Stimulated activated CD8-positive, alpha-beta memory T cell treated with anti-CD3 and anti-CD28 coated beads, Interleukin-15, amount 100 ng/mL, for 1 hour (primary cell): Measurements from ENCODE around the gene SLC9C2.
"Not testable (repeated sequence)": the region's sequence is repeated elsewhere in the genome, so short reads cannot be mapped to it uniquely, and the experiment has no call there.

Experiments used
- DNase-seq: peaks from one replicate; pipeline ENCODE4 v3.0.0-alpha.2; 2020; ENCODE audit warnings: low read depth

Gene SLC9C2, protein sequence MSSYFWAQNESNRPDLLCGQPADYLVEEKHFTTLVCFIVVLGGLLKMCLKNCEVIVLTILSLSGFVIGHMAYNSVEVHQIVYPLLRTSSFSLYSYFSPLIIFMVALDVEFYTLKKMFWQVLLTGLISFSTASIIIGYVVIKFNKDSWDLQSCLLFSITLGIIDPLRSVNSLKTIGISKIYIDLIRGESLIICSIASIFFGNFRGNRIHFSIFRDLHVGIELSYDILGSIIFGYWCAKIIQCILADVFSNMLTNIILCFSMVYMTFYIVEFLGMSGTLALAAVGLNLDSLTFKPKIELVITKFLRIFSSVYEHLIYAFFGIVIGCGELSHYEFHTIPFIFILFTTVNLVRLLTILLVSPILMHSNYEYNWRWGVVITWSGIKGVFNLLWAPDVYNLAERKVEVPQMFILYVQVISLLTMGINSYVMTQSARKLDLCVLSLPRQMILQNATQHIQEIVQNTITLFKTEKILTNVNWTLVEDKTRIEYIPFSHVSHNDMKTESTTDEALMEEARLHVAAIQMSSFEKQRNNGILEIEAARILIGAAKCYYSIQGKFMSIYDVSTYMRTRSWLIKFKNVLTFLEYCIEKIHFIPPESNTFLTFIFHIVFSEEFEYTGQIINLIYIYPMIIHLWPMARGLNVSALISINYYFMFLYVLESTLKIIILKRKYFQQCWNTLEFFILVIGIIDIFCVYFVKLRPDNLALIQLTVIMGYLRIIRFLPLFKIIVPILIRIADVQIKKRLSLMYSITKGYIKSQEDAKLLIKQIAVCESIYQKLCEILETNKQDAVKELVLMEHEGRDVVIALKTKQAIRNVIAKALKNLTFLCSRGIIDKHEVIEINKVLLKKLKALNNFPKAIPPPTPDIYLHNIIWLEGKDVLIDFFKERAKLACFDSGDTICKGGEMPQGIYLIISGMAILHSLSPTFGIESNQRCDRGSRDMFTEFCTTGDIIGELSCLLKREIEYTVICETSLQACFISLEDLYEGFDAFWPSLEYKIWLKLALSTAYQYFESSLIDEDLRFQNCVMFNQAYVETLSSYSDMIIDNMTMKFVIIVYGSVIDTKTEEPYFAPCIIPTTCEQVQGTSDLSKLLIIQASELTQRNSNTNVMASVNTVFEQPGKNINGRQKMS

DNA sequence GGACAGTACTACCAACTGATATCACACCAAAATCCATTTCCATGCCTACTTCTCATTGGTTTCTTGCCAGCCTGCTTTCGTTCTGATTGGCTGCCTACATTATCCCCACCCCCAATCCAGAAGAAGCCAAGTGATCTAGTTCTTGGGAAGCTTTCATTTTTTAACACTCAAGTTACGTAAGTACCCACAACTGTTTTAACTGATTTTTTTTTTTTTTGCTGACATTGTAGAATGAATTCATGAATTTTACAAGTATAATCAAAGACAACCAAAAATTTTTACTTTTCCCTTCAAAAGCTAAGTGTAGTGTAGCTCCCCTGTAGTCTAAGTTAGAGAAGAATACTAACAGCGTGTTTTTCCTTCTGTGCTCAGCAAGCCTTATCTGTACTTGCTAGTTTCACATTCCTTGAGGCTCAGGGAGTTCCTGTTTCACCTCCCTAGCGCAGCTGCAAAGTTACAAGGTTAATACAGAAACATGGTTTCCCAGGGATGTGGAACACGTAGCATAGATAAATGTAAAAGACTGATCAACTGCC is at the start of gene SLC9C2:
TSS of gene SLC9C2 (minus strand) at position 17 of the 536 bp plus-strand sequence. CDS start 1,296 bp downstream, outside the sequence.
- DNase-seq, result no peak

DNA sequence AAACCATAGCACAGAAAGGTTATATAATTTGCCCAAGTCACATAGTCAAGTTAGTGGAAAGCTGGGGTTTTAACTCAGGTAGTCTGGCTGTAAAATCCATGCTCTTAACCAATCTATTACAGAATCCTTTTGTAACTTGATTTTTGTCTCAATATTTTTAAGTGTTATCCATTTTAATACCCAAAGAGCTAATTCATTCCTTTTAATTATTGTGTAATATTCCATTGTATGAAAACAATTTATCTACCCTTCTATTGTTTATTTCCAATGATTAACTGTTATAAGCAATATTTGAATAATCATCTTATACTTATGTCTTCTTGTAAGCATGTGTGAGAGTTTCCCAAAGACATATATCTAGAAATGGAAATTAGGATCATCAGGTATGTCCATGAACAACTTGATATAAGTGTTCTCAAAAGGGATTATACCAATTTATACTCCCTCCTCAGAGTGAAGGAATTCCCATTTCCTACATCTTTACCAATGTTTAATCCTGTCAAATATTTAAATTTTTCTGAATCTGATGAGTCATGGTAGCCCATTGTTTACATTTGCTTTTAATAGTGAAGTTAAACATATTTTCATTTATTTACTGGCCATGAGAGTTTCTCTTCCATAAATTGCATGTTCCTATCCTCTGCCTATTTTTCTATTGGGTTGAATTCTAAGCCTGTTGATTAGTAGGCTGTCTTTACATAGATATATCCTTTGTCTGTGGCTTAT is 46.2 kb upstream of the SLC9C2 start:
- no peak for DNase-seq

DNA sequence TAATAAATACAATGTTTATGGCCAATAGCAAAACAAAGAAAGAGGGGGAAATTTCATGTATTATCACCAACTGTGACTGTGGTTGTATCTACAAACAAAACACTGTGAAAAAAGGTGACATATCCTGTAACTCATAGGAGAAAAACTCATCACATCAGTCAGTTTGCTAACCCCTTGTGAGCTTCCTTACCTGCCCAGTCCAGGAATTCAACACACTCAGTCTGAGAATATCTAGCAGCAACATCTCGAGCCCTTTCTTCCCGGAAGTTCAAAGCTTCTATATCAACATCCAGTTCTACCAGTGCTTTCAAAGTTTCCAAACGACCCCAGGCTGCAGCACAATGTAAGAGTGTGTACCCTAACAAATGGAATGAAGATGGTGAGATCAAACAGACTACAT is 43.8 kb upstream of the SLC9C2 start:
- DNase-seq, result no peak

DNA sequence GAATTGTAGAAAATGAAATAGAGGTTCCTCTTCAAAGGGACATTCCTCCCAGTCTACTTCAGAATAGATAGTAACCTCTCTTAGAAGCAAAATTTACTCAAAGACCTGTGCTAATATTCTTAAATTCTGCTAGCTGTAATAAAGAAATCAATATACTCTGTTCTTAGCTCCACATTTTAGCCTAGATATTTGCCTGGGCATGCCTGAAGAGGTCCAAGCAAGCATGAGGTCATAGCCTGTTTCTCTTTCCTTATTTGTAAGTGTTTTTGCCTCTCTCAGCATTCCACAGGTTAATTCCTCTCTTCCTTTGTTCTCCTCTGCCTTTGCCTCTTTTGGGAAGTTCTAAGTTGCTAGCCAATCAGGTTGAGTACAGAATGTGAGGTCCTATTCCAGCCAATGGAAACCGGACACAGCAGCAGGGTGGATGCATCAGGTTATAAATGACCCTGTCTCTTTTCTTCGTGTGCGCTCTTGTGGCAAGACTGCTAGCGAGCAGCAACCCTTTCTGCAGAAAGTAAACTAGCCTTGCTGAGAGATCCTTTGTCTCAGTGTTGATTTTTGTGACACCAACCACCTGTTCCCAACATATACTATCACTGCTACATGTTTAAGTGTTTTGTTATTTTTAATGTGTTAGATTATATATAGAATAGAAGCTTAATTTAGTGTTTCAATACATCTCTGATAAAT is 39.7 kb upstream of the SLC9C2 start:
- DNase-seq, result not testable (repeated sequence)

DNA sequence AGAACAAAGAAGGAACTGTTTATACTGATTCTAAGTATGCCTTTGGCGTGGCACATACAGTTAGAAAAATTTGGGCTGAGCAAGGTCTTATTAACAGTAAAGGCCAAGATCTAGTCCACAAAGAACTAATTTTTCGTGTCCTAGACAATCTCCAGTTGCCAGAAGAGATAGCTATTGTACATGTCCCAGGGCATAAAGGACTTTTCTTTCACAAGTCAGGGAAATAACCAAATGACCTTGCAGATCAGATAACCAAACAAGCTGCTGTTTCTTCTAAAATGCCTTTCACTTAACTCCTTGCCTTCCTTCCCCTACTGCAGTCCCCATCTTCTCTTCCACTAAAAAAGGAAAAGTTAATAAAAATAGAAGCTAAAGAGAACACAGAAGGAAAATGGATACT is 36.2 kb upstream of the SLC9C2 start:
- no peak for DNase-seq

DNA sequence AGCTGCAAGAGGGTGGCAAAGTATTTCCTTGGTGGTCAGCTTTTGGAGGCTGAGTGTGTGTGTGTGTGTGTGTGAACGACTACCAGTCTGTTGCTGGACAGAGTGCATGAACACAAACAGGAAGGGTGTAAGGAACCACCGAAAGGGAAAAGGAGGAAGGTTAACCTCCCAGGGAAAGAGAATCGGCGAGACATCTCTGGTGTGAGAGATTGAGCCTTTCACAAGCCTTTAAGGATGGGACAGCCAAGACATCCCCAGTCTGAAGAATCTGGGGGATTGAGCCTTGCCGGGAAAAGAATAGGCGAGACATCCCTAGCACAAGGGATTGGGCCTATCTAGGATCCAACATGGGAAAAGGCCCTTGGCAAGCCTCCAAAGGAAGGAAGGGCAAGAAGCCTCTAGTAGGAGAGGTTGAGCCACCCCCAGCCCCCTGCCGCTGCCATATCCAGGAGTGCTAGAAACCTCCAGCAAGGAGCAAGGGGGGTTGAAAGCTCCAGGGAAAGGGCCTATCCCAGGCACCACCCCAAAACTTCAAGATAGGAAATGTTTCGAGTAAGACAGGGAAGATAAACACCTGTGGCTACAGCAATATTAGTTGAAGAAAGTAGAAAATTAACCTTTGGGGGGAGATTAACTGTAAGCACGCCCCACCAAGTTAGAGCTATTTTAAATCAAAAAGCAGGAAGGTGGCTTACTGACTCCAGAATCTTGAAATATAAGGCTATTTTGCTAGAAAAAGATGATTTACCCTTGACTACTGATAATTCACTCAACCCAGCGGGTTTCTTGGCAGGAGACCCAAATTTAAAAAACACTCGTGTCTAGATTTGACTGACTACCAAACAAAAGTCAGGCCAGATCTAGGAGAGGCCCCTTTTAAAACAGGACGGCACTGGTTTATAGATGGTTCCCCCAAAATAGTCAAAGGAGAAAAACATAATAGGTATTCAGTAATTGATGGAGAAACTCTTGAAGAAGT is 35.5 kb upstream of the SLC9C2 start:
- no peak for DNase-seq

DNA sequence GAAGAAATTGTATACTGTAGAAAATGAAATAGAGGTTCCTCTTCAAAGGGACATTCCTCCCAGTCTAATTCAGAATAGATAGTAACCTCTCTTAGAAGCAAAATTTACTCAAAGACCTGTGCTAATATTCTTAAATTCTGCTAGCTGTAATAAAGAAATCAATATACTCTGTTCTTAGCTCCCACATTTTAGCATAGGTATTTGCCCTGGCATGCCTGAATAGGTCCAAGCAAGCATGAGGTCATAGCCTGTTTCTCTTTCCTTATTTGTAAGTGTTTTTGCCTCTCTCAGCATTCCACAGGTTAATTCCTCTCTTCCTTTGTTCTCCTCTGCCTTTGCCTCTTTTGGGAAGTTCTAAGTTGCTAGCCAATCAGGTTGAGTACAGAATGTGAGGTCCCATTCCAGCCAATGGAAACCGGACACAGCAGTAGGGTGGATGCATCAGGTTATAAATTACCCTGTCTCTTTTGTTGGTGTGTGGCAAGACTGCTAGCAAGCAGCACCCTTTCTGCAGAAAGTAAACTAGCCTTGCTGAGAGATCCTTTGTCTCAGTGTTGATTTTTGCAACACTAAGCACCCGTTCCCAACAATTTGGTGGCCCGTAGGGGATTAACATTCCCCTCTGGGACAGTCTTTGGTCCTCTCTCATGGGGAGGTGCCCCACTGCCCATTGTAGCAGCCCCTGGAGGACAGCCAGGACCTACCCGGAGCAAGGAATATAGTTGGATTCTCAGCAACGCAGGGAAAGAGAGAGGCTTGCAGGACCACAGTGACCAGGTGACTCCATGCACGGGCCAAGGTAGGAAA is 34.6 kb upstream of the SLC9C2 start:
- DNase-seq, result not testable (repeated sequence)

DNA sequence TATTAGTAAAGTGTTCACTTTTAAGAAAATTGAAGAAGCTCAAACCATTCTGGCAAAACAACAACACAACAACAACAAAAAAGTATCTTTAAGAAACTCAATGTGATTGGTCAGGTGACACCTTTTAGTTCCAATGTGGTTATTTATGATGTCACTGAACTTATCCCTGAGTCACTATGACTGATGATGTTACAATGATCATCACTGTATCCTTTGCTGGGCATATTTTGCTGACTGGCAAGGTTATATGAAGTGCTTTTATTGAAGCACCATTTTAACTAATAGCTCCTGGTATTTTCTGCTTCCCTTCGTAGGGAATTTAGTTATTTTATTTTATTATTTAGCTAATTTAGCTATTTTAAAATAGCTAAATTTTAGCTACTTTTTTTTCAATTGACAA is 32.2 kb upstream of the SLC9C2 start, which contains the start of gene TEX50:
TSS of gene TEX50 (plus strand) at position 223 of the 400 bp plus-strand sequence. CDS start 184 bp downstream, outside the sequence.
- DNase-seq, result no peak

DNA sequence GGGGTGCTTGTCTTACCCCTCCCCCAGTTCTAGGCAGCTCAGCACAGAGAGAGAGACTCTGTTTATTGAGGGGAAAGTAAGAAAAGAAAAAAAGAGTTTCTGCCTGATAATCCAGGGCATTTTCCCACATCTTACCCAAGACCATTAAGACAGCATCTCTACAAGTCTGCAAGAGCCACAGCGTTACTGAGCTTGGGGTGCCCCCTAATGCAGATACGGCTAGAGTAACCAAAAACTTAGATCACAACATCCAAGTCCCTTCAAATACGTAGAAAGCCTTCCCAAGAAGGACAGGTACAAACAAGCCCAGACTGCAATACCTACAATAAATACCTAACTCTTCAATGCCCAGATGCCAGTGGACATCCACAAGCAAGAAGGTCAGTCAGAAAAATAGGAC is 26.0 kb upstream of the SLC9C2 start:
- no peak for DNase-seq

DNA sequence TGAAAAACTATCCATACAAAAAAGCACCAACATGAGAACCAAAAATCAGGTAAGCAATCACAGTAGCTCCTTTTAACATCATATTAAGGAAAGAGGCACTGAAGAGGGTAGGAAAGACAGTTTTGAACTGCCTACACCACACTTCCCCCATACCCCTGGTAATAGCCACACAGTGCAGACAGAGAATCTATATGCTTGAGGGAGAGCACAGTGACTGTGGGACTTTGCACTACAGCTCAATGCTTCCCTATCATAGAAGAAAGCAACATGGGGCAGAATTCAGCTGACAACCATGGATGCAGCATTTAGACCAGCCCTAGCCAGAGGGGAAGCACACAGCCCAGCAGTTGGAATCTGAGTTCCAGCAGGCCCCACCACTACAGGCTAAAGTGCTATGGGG is 24.4 kb upstream of the SLC9C2 start:
- DNase-seq, result no peak

DNA sequence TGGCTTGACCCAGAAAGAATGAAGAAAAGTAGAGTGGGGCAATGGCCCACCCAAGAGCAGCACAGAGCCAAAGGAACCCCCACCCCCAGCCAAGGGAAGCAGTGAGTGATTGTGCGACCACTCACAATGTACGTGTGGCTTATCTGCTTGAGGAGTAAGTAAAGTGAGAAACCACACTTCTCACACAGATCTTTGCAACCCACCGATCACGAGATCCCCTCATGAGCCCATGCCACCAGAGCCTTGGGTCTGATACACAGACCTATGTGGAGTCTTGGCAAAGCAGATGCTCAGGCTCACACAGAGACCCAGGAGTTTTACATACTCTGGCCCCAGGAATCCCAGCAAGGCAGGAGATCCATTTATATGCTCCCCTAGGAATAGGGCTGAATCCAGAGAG is 14.0 kb upstream of the SLC9C2 start:
- DNase-seq, result no peak

DNA sequence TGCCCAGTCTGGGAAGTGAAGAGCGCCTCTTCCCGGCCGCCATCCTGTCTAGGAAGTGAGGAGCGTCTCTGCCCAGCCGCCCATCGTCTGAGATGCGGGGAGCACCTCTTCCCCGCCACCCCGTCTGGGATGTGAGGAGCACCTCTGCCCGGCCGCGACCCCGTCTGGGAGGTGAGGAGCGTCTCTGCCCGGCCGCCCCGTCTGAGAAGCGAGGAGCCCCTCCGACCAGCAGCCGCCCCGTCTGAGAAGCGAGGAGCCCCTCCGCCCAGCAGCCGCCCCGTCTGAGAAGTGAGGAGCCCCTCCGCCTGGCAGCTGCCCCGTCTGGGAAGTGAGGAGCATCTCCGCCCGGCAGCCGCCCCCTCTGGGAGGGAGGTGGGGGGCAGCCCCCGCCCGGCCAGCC is 10.2 kb upstream of the SLC9C2 start:
- DNase-seq, result not testable (repeated sequence)

DNA sequence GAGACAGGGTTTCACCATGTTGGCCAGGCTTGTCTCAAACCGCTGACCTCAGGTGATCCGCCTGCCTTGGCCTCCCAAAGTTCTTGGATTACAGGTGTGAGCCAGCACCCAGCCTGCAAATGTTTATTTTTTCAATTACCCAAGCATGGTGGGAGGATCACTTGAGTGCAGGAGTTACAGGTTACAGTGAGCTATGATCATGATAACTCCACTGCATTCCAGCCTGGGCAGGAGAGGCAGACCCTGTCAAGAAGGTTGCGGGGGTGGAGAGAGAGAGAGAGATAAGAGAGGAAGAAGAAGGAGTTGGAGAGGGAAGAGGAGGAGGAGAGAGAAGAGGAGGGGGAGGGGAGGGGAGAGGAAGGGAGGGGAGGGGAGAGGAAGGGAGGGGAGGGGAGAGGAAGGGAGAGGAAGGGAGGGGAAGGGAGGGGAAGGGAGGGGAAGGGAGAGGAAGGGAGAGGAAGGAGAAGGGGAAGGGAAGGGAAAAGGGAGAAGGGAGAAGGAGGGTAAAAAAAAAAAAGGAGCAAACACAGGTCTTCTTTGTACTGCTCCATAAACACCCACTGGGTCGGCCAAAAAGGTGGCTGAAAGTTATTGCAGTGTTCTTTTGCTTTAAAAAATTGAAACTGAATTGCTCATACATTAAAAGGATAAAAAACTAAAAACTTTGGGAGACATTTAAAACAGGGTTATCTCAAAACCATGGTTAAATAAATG is 5.8 kb upstream of the SLC9C2 start:
- DNase-seq, result no peak

DNA sequence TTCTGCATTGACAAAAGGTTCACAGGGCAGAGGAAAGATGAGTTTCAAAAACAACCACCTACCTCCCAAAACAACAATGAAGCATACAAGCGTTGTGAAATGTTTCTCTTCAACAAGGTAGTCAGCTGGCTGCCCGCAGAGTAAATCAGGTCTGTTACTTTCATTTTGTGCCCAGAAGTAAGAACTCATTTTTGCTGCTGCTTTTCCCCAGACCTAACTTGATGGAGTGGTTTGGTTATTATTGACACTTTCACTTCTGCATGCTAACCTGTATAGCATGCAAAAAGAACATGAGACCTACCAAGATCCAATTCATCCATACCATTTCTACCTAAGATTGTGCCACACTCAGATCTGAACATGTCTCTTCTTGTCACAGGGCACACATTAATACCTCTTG is 1.3 kb downstream of the SLC9C2 start:
- DNase-seq, result no peak

DNA sequence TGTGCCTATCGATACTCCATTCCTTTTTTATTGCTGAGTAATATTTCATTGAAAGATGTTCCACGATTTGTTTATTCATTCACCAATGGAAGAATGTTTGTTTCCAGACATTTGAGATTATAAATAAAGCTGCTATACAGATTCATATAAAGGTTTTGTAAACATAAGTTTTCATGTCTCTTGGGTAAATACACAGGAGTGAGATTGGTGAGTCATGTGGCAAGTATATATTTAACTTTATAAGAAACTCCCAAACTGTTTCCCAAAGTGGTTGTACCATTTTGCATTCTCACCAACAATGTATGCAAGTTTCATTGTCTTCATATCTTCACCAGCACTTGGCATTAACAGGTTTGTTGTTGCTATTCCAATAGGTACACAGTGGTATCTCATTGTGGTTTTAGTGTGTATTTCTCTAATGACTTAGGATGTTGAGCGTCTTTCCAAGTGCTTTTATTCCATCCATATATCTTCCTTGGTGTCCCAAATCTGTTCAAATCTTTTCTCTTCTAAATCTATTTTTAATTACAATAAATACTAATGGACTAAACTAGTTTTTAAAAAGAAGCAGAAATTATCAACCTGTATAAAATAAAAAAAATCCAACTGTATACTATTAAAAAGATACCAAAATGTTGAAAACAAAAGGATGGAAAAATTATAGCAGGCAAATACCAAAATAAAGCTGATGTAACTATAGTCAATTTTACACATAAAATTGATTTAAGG is 6.6 kb downstream of the SLC9C2 start:
- DNase-seq, result no peak

DNA sequence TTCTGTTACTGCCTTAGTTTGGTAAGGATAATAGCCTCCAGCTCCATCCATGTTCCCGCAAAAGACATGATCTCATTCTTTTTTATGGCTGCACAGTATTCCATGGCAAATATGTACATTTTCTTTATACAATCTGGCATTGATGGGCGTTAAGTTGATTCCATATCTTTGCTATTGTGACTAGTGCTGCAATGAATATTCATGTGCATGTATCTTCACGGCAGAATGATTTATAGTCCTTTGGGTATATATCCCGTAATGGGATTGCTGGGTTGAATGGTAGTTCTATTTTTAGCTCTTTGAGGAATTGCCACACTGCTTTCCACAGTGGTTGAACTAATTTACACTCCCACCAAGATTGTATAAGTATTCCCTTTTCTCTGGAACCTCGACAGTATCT is 11.7 kb downstream of the SLC9C2 start:
- DNase-seq, result not testable (repeated sequence)

DNA sequence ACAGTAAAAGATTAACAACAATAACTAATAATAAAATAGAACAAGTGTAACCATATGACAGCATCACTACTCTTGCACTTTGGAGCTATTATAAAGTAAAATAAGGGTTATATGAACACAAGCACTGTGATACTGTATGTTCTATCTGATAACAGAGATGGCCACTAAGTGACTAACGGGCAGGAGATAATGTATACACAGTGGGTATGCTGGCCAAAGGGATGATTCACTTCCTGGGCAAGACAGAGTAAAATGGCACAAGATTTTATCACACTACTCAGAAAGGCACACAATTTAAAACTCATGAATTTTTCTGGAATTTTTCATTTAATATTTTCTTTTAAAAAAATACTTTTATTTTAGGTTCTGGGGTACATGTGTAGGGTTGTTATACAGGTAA is 12.3 kb downstream of the SLC9C2 start:
- DNase-seq, result no peak
